ENCODE data around the gene TWNK. TPM values are rescaled to one million over a fixed set of nuclear protein-coding genes. Genes with fewer than 3 reads are reported as not detected.

The TWNK gene
- total RNA-seq, 2 experiments from 2014 or later: 2.7 to 2.8 TPM

- ATAC-seq (ENCODE audit: poor library complexity): no peak
- Histone ChIP-seq H3K27ac (ENCODE audit: low read depth in 1 of 2, low read length in 2 of 2) (no peak overlapping the region), H3K4me1 (ENCODE audit: insufficient read depth, low read length) (peaks cover 32% of the 10 kb centered on the region), H3K27me3 (ENCODE audit: control insufficient read depth in 1 of 2, insufficient read depth in 2 of 2, low read length in 2 of 2) (peaks cover 36 to 39% of the 10 kb centered on the region in 2 experiments), H3K9me3 (ENCODE audit: control insufficient read depth in 1 of 2, insufficient read depth in 1 of 2, low read length in 2 of 2) (no peaks in the 10 kb centered on the region), H3K4me3 (ENCODE audit: low read length) (no peak overlapping the region), H3K36me3 (ENCODE audit: insufficient read depth, low read length) (no peaks in the 10 kb centered on the region)
- Mint-ChIP-seq H3K36me3 (ENCODE audit: low read depth) (no peaks in the 10 kb centered on the region), H3K9me3 (no peaks in the 10 kb centered on the region), H3K4me1 (ENCODE audit: low read depth) (peaks cover 20% of the 10 kb centered on the region), H3K27ac (no peak overlapping the region), H3K4me3 (no peak overlapping the region), H3K27me3 (peaks cover 56% of the 10 kb centered on the region)
- no peak for DNase-seq
- CTCF ChIA-PET: interaction anchor here (0.5 to 1.9 kb wide), 17 partner anchors 11 to 581 kb away, joined by 3 to 20 read pairs (median 4); partner anchors contain the start of genes LZTS2, PDZD7 and SFXN3
- intact Hi-C loops (cut with DNase I, micrococcal nuclease): loop anchor here (1.0 to 10.0 kb wide), 6 partner anchors 16 to 452 kb away; partner anchors contain the start of genes LZTS2 (in 2 of the 2), KAZALD1 (in 1 of the 2) and SEMA4G (in 1 of the 2)
- POLR2A ChIA-PET: interaction anchor here (1.2 to 1.6 kb wide), 2 partner anchors 11 to 16 kb away, joined by 3 to 4 read pairs; partner anchors contain the start of genes PDZD7 and SFXN3
- TF ChIP-seq CTCF (IDR thresholded peaks at IDR 0.05): no peak
Measured at GRCh38 chr10:101014966-101015581, 27.7 kb downstream of the TWNK start.

- H3K27ac ChIP-seq (ENCODE audit: low read depth in 1 of 2, low read length in 2 of 2): no peak overlapping the region
- peaks cover 36 to 39% of the 10 kb centered on the region in 2 experiments for H3K27me3 ChIP-seq (ENCODE audit: control insufficient read depth in 1 of 2, insufficient read depth in 2 of 2, low read length in 2 of 2)
- Mint-ChIP-seq H3K4me3 (no peak overlapping the region), H3K36me3 (ENCODE audit: low read depth) (no peaks in the 10 kb centered on the region), H3K27me3 (peaks cover 60% of the 10 kb centered on the region), H3K9me3 (no peaks in the 10 kb centered on the region), H3K27ac (no peak overlapping the region), H3K4me1 (ENCODE audit: low read depth) (peaks cover 20% of the 10 kb centered on the region)
- no peak for ATAC-seq (ENCODE audit: poor library complexity)
- H3K36me3 ChIP-seq (ENCODE audit: insufficient read depth, low read length): no peaks in the 10 kb centered on the region
- ChIA-PET CTCF (interaction anchor here (0.6 kb wide), 1 partner anchor 34 kb away, joined by 3 read pairs; no protein-coding TSS in a partner anchor), POLR2A (interaction anchor here (1.2 kb wide), 1 partner anchor 15 kb away, joined by 3 read pairs; the partner anchor contains the start of gene LZTS2)
- no peak overlapping the region for H3K4me3 ChIP-seq (ENCODE audit: low read length)
- intact Hi-C loops (cut with DNase I, micrococcal nuclease): loop anchor here (2.0 to 10.0 kb wide), 2 partner anchors 49 to 453 kb away; partner anchors contain the start of gene KAZALD1 (in 1 of the 2)
- no peak for TF ChIP-seq CTCF (IDR thresholded peaks at IDR 0.05)
- no peak for DNase-seq
- H3K4me1 ChIP-seq (ENCODE audit: insufficient read depth, low read length): peaks cover 32% of the 10 kb centered on the region
- no peaks in the 10 kb centered on the region for H3K9me3 ChIP-seq (ENCODE audit: control insufficient read depth in 1 of 2, insufficient read depth in 1 of 2, low read length in 2 of 2)
Measured at GRCh38 chr10:101015582-101015973, 28.2 kb downstream of the TWNK start.

- intact Hi-C loops (cut with DNase I, micrococcal nuclease): loop anchor here in 1 of 2 experiments (10.0 kb wide), 1 partner anchor 48 kb away; the partner anchor contains the start of gene KAZALD1
- Mint-ChIP-seq H3K27me3 (peaks cover 72% of the 10 kb centered on the region), H3K36me3 (ENCODE audit: low read depth) (no peaks in the 10 kb centered on the region), H3K4me3 (no peak overlapping the region), H3K9me3 (no peaks in the 10 kb centered on the region), H3K4me1 (ENCODE audit: low read depth) (peaks cover 20% of the 10 kb centered on the region), H3K27ac (no peak overlapping the region)
- Histone ChIP-seq H3K4me3 (ENCODE audit: low read length) (no peak overlapping the region), H3K27ac (ENCODE audit: low read depth in 1 of 2, low read length in 2 of 2) (no peak overlapping the region), H3K9me3 (ENCODE audit: control insufficient read depth in 1 of 2, insufficient read depth in 1 of 2, low read length in 2 of 2) (no peaks in the 10 kb centered on the region), H3K4me1 (ENCODE audit: insufficient read depth, low read length) (peaks cover 32% of the 10 kb centered on the region), H3K27me3 (ENCODE audit: control insufficient read depth in 1 of 2, insufficient read depth in 2 of 2, low read length in 2 of 2) (peaks cover 36 to 39% of the 10 kb centered on the region in 2 experiments), H3K36me3 (ENCODE audit: insufficient read depth, low read length) (no peaks in the 10 kb centered on the region)
- no peak for TF ChIP-seq CTCF (IDR thresholded peaks at IDR 0.05)
- POLR2A ChIA-PET: interaction anchor here (1.2 kb wide), 1 partner anchor 17 kb away, joined by 3 read pairs; the partner anchor contains the start of gene LZTS2
- DNase-seq (no peak), ATAC-seq (ENCODE audit: poor library complexity) (no peak)
- CTCF ChIA-PET: interaction anchor here (1.2 to 1.9 kb wide), 2 partner anchors 15 to 51 kb away, joined by 4 read pairs; no protein-coding TSS in a partner anchor
Measured at GRCh38 chr10:101016814-101017213, 29.5 kb downstream of the TWNK start.
